HepG2 (cell line): ENCODE results near the gene LRRC15. TPM values are rescaled to one million over a fixed set of nuclear protein-coding genes. Genes with fewer than 3 reads are reported as not detected.

Experiments used
- ARID3A ChIP-seq: IDR thresholded peaks from 2 replicates; pipeline ENCODE4 v1.6.1; 2012; ENCODE audit warnings: low read depth, low read length, improper control_type of control experiment
- FOXA1 ChIP-seq, 2 experiments: fragments of 450-650 bp in 1 of 2; sonication (generic) in 1 of 2; formaldehyde crosslinking in 1 of 2; IDR thresholded peaks; 2 replicates each; pipeline versions ENCODE4 v1.4.0 to v1.6.1; 2016 to 2020; ENCODE audit warnings: missing genetic modification reagents in 1 of 2
- MXD3 ChIP-seq: IDR thresholded peaks from 2 replicates; pipeline ENCODE4 v1.6.1; 2016; ENCODE audit warnings: mild to moderate bottlenecking, missing biosample characterization, missing genetic modification reagents
- NBN ChIP-seq: fragments of 450-650 bp; conservative IDR thresholded peaks from 2 replicates; pipeline ENCODE4 v1.6.1; 2017
- SOX6 ChIP-seq, 2 experiments: fragments of 450-650 bp in 1 of 2; sonication (generic) in 1 of 2; formaldehyde crosslinking in 1 of 2; IDR thresholded peaks; 2 replicates each; pipeline versions ENCODE4 v1.4.0 to v1.6.1; 2017 to 2020; ENCODE audit warnings: antibody characterized with exemption in 1 of 2, mild to moderate bottlenecking in 1 of 2, missing genetic modification reagents in 1 of 2
- ZNF784 ChIP-seq: sonication (generic); formaldehyde crosslinking; IDR thresholded peaks from 2 replicates; pipeline ENCODE4 v1.5.1; 2020; ENCODE audit warnings: missing genetic modification reagents, mild to moderate bottlenecking, borderline replicate concordance
- ZNF891 ChIP-seq: sonication (generic); formaldehyde crosslinking; IDR thresholded peaks from 2 replicates; pipeline ENCODE4 v1.5.0; 2020; ENCODE audit warnings: mild to moderate bottlenecking, missing genetic modification reagents
- polyA plus RNA-seq, 8 experiments: library from polyadenylated mRNA; depleted of rRNA in 3 of 8; stranded (reverse) in 7 of 8; unstranded in 1 of 8; fragments of >200 nt; fragmentation: Illumina TruSeq in 4 of 8; extraction: Trizol in 4 of 8; gene quantifications; 2 replicates each; pipeline versions ENCODE4 v1.2.1 to v1.2.3, GENCODE V29; 2011 to 2016; ENCODE audit warnings: low read depth in 4 of 8, missing spikeins in 1 of 8, mixed read lengths in 1 of 8; ENCODE audit not compliant: insufficient read depth in 1 of 8
- total RNA-seq, 5 experiments: library from RNA; depleted of rRNA; stranded (reverse); fragments of >200 nt; fragmentation: Illumina TruSeq; extraction: Trizol; gene quantifications; 2 replicates each; pipeline ENCODE4 v1.2.3, GENCODE V29; 2016; ENCODE audit warnings: low read depth in 1 of 5

The LRRC15 gene
- total and polyA plus RNA-seq, 2 of the 13 experiments (the other 11 are each of a cell fraction or from before 2014, with no cell fraction given): not detected

- TF ChIP-seq MXD3 (CRISPR knock-in tag) (0 out of 2 replicates have a peak, but pooled peaks have one; percentile 44), FOXA1 (IDR thresholded peaks at IDR 0.05) (no peak), FOXA1 (CRISPR knock-in tag; IDR thresholded peaks at IDR 0.05) (peak; percentile 10; the same call in 1 of the 2 replicates), ZNF784 (CRISPR knock-in tag) (no peak), ZNF891 (CRISPR knock-in tag) (peak; percentile 60; the same call in 1 of the 2 replicates), SOX6 (IDR thresholded peaks at IDR 0.05) (no peak), SOX6 (CRISPR knock-in tag; IDR thresholded peaks at IDR 0.05) (no peak; the same call in 1 of the 2 replicates), ARID3A (no peak), NBN (no peak)
Observed at GRCh38 chr3:194323785-194324735, 45.5 kb downstream of the LRRC15 start (continued).
